ENCODE data around the gene TCEAL9. TPM values are rescaled to one million over a fixed set of nuclear protein-coding genes. Genes with fewer than 3 reads are reported as not detected.
A peak's percentile ranks its signal among the peaks of the same experiment; 100 is the strongest.

TCEAL9 gene
- total and polyA plus RNA-seq, 2 donors from 2014 or later: 40.8 to 141 TPM

DNA sequence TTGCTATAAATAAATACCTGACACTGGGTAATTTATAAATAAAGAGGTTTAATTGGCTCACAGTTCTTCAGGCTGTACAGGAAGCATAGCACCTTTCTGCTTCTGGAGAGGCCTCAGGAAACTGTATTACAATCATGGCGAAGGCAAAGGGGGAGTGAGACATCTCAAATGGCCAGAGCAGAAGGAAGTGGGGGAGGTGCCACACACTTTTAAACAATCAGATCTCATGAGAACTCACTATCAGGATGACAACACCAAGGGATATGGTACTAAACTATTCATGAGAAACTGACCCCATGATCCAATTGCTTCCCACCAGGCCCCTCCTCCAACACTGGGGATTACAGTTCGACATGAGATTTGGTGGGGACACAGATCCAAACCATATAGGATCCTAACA lies 11.7 kb upstream of the TCEAL9 start:
- TF ChIP-seq, protein P1, sequence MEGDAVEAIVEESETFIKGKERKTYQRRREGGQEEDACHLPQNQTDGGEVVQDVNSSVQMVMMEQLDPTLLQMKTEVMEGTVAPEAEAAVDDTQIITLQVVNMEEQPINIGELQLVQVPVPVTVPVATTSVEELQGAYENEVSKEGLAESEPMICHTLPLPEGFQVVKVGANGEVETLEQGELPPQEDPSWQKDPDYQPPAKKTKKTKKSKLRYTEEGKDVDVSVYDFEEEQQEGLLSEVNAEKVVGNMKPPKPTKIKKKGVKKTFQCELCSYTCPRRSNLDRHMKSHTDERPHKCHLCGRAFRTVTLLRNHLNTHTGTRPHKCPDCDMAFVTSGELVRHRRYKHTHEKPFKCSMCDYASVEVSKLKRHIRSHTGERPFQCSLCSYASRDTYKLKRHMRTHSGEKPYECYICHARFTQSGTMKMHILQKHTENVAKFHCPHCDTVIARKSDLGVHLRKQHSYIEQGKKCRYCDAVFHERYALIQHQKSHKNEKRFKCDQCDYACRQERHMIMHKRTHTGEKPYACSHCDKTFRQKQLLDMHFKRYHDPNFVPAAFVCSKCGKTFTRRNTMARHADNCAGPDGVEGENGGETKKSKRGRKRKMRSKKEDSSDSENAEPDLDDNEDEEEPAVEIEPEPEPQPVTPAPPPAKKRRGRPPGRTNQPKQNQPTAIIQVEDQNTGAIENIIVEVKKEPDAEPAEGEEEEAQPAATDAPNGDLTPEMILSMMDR (IDR thresholded peaks at IDR 0.05; ENCODE audit: borderline replicate concordance, extremely low read depth, insufficient read depth): no peak
- H3K4me1 ChIP-seq (ENCODE audit: control insufficient read depth in 2 of 3, insufficient read depth in 2 of 3, low read depth in 1 of 3, low read length in 3 of 3): no peaks in the 10 kb centered on the region
- FAIRE-seq: no peak

DNA sequence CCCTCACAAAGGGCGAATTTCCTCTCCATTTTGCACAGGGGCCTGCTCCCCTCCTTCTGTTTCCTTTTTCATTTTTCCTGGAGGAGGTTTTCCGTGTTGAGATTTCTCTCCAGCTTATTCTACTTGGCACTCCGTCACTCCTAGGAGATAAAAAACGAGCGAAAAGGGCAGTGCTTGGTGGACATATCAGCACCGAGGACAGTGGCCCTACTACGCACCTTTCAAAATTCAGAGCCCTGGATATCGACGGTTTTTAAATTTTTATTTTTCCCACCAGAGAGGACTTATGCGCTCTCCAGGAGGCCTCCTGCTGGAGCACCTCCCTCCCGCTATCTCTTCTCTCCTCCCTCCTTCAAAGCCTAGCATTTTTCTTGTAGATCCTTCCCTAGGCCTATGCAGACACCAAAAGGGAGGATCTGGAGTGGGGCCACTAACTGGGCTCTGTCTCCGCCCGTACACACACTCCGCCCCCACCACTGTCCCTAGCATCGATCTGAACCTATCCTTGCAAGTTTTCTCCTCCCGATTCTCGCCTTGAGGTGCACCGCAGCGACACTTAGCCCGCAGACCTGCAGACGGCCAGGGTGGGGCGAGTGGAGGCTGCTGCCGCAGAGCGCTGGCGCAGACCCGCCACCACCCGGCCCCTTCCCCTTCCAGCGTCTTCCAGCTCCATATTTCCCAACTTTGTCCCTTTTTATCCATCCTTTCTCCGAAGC lies 8.5 kb upstream of the TCEAL9 start:
- Histone ChIP-seq H3K4me3 (ENCODE audit: low read length in 3 of 3) (no peak overlapping the region), H3K27me3 (ENCODE audit: control insufficient read depth, insufficient read depth, low read length) (peaks cover 4% of the 10 kb centered on the region), H3K9ac (ENCODE audit: low read length in 3 of 3) (no peak overlapping the region), H3K27ac (ENCODE audit: low read depth in 2 of 2, low read length in 2 of 2) (no peak overlapping the region), H3K4me1 (ENCODE audit: control insufficient read depth in 2 of 3, insufficient read depth in 2 of 3, low read depth in 1 of 3, low read length in 3 of 3) (no peaks in the 10 kb centered on the region), H3K9me3 (ENCODE audit: control insufficient read depth in 2 of 3, insufficient read depth in 1 of 3, low read length in 3 of 3) (no peaks in the 10 kb centered on the region), H3K36me3 (ENCODE audit: control insufficient read depth in 2 of 3, insufficient read depth in 3 of 3, low read length in 3 of 3) (no peaks in the 10 kb centered on the region)
- TF ChIP-seq, protein P1 (IDR thresholded peaks at IDR 0.05; ENCODE audit: borderline replicate concordance, extremely low read depth, insufficient read depth): no peak
- FAIRE-seq: no peak
- no peak for DNase-seq
- intact Hi-C loops (cut with DNase I): loop anchor here (10.0 kb wide), 1 partner anchor 117 kb away; no protein-coding TSS in a partner anchor

More for the DNA sequence above, 11.7 kb upstream of the TCEAL9 start:
- intact Hi-C loops (cut with DNase I): loop anchor here (10.0 kb wide), 1 partner anchor 120 kb away; no protein-coding TSS in a partner anchor
- Histone ChIP-seq H3K36me3 (ENCODE audit: control insufficient read depth in 2 of 3, insufficient read depth in 3 of 3, low read length in 3 of 3) (no peaks in the 10 kb centered on the region), H3K9ac (ENCODE audit: low read length in 3 of 3) (no peak overlapping the region), H3K9me3 (ENCODE audit: control insufficient read depth in 2 of 3, insufficient read depth in 1 of 3, low read length in 3 of 3) (no peaks in the 10 kb centered on the region), H3K27ac (ENCODE audit: low read depth in 2 of 2, low read length in 2 of 2) (no peak overlapping the region), H3K27me3 (ENCODE audit: control insufficient read depth, insufficient read depth, low read length) (peaks cover 2% of the 10 kb centered on the region), H3K4me3 (ENCODE audit: low read length in 3 of 3) (no peak overlapping the region)
- DNase-seq: peak in 3 of 5 donors; percentile 30 to 56 (median 39)

DNA sequence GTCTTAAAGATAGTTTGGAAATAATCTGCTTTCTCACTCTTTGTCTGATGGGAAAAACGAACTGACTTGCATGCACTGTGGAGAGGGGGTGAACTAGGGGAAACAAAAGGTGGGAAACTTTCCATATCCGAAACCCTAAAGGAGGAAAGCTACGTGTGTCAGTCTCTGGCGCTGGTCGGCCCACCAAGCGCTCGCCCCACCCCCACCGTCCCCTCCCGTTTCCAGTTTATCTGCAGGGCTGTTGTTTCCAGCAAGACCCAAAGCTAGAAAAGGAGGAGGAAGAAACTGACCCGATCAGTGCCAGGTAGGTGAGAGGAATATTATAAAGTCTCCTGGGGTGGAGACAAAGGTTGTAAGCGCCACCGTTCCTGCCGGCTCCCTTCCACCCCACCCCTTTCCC lies 552 bp downstream of the TCEAL9 start:
- FAIRE-seq: no peak
- peak overlapping the region; percentile 95 to 97 for H3K27ac ChIP-seq (ENCODE audit: low read depth in 2 of 2, low read length in 2 of 2)
- H3K4me3 ChIP-seq (ENCODE audit: low read length in 3 of 3): peak overlapping the region; percentile 90 to 96 (median 95)
- no peaks in the 10 kb centered on the region for H3K27me3 ChIP-seq (ENCODE audit: control insufficient read depth, insufficient read depth, low read length)
- no peaks in the 10 kb centered on the region for H3K9me3 ChIP-seq (ENCODE audit: control insufficient read depth in 2 of 3, insufficient read depth in 1 of 3, low read length in 3 of 3)
- H3K4me1 ChIP-seq (ENCODE audit: control insufficient read depth in 2 of 3, insufficient read depth in 2 of 3, low read depth in 1 of 3, low read length in 3 of 3): peaks cover 0 to 2% (median 0%) of the 10 kb centered on the region in 3 donors
- TF ChIP-seq, protein P1 (IDR thresholded peaks at IDR 0.05; ENCODE audit: borderline replicate concordance, extremely low read depth, insufficient read depth): no peak
- DNase-seq: peak in 4 of 5 donors; percentile 51 to 65 (median 62)
- H3K9ac ChIP-seq (ENCODE audit: low read length in 3 of 3): peak overlapping the region; percentile 83 to 98 (median 93)
- no peaks in the 10 kb centered on the region for H3K36me3 ChIP-seq (ENCODE audit: control insufficient read depth in 2 of 3, insufficient read depth in 3 of 3, low read length in 3 of 3)
- intact Hi-C loops (cut with DNase I): no loop called here

Measured in kidney (tissue), 14 donors.